ENCODE data around the gene AQP5. TPM values are rescaled to one million over a fixed set of nuclear protein-coding genes. Genes with fewer than 3 reads are reported as not detected.

Gene AQP5
- total RNA-seq, 1 experiment from 2014 or later, result not detected

GRCh38 chr12:49970658-49971057 lies 9.0 kb downstream of the AQP5 start:
- no peak for ATAC-seq
- H4K20me1 ChIP-seq (ENCODE audit: low read length), result no peaks in the 10 kb centered on the region
- ChIA-PET CTCF (no interaction called here), POLR2A (ENCODE audit: unreplicated experiment) (no interaction called here)
- no peak for DNase-seq
- no peaks in the 10 kb centered on the region for H3F3A ChIP-seq (ENCODE audit: low read length, unreplicated experiment)
- no peaks in the 10 kb centered on the region for H3K9me2 ChIP-seq (replicated peaks; ENCODE audit: low read length)
- no peak overlapping the region for H3K9ac ChIP-seq (ENCODE audit: low read length)
- H3K4me1 ChIP-seq (ENCODE audit: insufficient read depth, low read length), result peaks cover 3% of the 10 kb centered on the region; the same call in 1 of the 2 replicates
- no peaks in the 10 kb centered on the region for H3K79me2 ChIP-seq (ENCODE audit: low read length)
- H3K27me3 ChIP-seq (ENCODE audit: low read length), result no peaks in the 10 kb centered on the region
- H3K4me2 ChIP-seq (ENCODE audit: low read length), result no peak overlapping the region
- no TSS peak for BruUV-seq (replicated peaks)
- no peak overlapping the region for H3K4me3 ChIP-seq (ENCODE audit: low read length)
- intact Hi-C loops (cut with micrococcal nuclease), result no loop called here
- no peak overlapping the region for H3K27ac ChIP-seq (ENCODE audit: low read length)
- H3K36me3 ChIP-seq (ENCODE audit: low read depth, low read length), result no peaks in the 10 kb centered on the region
- TF ChIP-seq EZH2 (IDR thresholded peaks at IDR 0.05; ENCODE audit: low read length, unreplicated experiment) (no peak), CTCF (conservative IDR thresholded peaks at IDR 0.05; ENCODE audit: low read depth, low read length) (no peak), EZH2phosphoT487 (IDR thresholded peaks at IDR 0.05; ENCODE audit: borderline replicate concordance, low read length) (no peak)
- no peak overlapping the region for H2AFZ ChIP-seq (ENCODE audit: low read length)
- H3K9me3 ChIP-seq (ENCODE audit: low read length), result no peaks in the 10 kb centered on the region

- Histone ChIP-seq H3K36me3 (ENCODE audit: low read depth, low read length) (no peaks in the 10 kb centered on the region), H2AFZ (ENCODE audit: low read length) (no peak overlapping the region), H3K4me3 (ENCODE audit: low read length) (no peak overlapping the region), H3K9me3 (ENCODE audit: low read length) (no peaks in the 10 kb centered on the region), H3K4me1 (ENCODE audit: insufficient read depth, low read length) (peaks cover 3% of the 10 kb centered on the region; the same call in 1 of the 2 replicates), H3K9me2 (replicated peaks; ENCODE audit: low read length) (no peaks in the 10 kb centered on the region), H4K20me1 (ENCODE audit: low read length) (no peaks in the 10 kb centered on the region), H3K27ac (ENCODE audit: low read length) (no peak overlapping the region), H3F3A (ENCODE audit: low read length, unreplicated experiment) (no peaks in the 10 kb centered on the region), H3K27me3 (ENCODE audit: low read length) (no peaks in the 10 kb centered on the region), H3K79me2 (ENCODE audit: low read length) (no peaks in the 10 kb centered on the region), H3K4me2 (ENCODE audit: low read length) (no peak overlapping the region), H3K9ac (ENCODE audit: low read length) (no peak overlapping the region)
- DNase-seq, result no peak
- CTCF ChIA-PET, result interaction anchor here (0.6 kb wide), 1 partner anchor 66 kb away, joined by 3 read pairs; no protein-coding TSS in a partner anchor
- intact Hi-C loops (cut with micrococcal nuclease), result no loop called here
- POLR2A ChIA-PET (ENCODE audit: unreplicated experiment), result no interaction called here
- BruUV-seq (replicated peaks), result no TSS peak
- no peak for ATAC-seq
- TF ChIP-seq CTCF (conservative IDR thresholded peaks at IDR 0.05; ENCODE audit: low read depth, low read length), result no peak
- no peak for TF ChIP-seq EZH2phosphoT487 (IDR thresholded peaks at IDR 0.05; ENCODE audit: borderline replicate concordance, low read length)
Measured at GRCh38 chr12:49971141-49971540, 9.5 kb downstream of the AQP5 start.

- Histone ChIP-seq H3K36me3 (ENCODE audit: low read depth, low read length) (no peaks in the 10 kb centered on the region), H3K27ac (ENCODE audit: low read length) (no peak overlapping the region), H3K9me3 (ENCODE audit: low read length) (no peaks in the 10 kb centered on the region), H3K4me2 (ENCODE audit: low read length) (no peak overlapping the region), H3K27me3 (ENCODE audit: low read length) (no peaks in the 10 kb centered on the region), H3K4me3 (ENCODE audit: low read length) (no peak overlapping the region), H3F3A (ENCODE audit: low read length, unreplicated experiment) (no peaks in the 10 kb centered on the region), H3K4me1 (ENCODE audit: insufficient read depth, low read length) (peaks cover 2% of the 10 kb centered on the region; the same call in 1 of the 2 replicates), H3K9ac (ENCODE audit: low read length) (no peak overlapping the region), H2AFZ (ENCODE audit: low read length) (no peak overlapping the region), H3K79me2 (ENCODE audit: low read length) (no peaks in the 10 kb centered on the region), H3K9me2 (replicated peaks; ENCODE audit: low read length) (no peaks in the 10 kb centered on the region), H4K20me1 (ENCODE audit: low read length) (no peaks in the 10 kb centered on the region)
- no peak for DNase-seq
- no peak for TF ChIP-seq EZH2phosphoT487 (IDR thresholded peaks at IDR 0.05; ENCODE audit: borderline replicate concordance, low read length)
- no peak for TF ChIP-seq EZH2 (IDR thresholded peaks at IDR 0.05; ENCODE audit: low read length, unreplicated experiment)
- TF ChIP-seq CTCF (conservative IDR thresholded peaks at IDR 0.05; ENCODE audit: low read depth, low read length), result no peak
- intact Hi-C loops (cut with micrococcal nuclease), result no loop called here
- POLR2A ChIA-PET (ENCODE audit: unreplicated experiment), result no interaction called here
- BruUV-seq (replicated peaks), result no TSS peak
- CTCF ChIA-PET, result no interaction called here
- no peak for ATAC-seq
Measured at GRCh38 chr12:49972129-49972528, 10.5 kb downstream of the AQP5 start.
